AG09319 (cell line): Measurements from ENCODE around the gene S100A7.

ENCODE experiments used
- DNase-seq: peaks from one replicate; pipeline ENCODE4 v3.0.0-alpha.2; 2010; ENCODE audit warnings: low read depth; ENCODE audit errors: extremely low read depth
- CTCF ChIP-seq: IDR thresholded peaks from 2 replicates; pipeline ENCODE4 v1.5.1; 2011; ENCODE audit warnings: low read depth, mild to moderate bottlenecking, inconsistent platforms, low read length, moderate library complexity

S100A7 gene

GRCh38 chr1:153503766-153504165 lies 43.3 kb upstream of the S100A7 start:
- no peak for TF ChIP-seq CTCF
- DNase-seq = no peak

- no peak for DNase-seq
- TF ChIP-seq CTCF = no peak
Observed at GRCh38 chr1:153498746-153499145, 38.3 kb upstream of the S100A7 start.

- no peak for TF ChIP-seq CTCF
- no peak for DNase-seq
Observed at GRCh38 chr1:153495536-153495935, 35.1 kb upstream of the S100A7 start.

- DNase-seq = peak; percentile 14
Observed at GRCh38 chr1:153494976-153495535, 34.6 kb upstream of the S100A7 start.

GRCh38 chr1:153493343-153493960 lies 33.0 kb upstream of the S100A7 start:
- TF ChIP-seq CTCF = no peak
- no peak for DNase-seq

More at GRCh38 chr1:153494976-153495535, 34.6 kb upstream of the S100A7 start:
- TF ChIP-seq CTCF = peak; percentile 96

- TF ChIP-seq CTCF = no peak; the same call in 1 of the 2 replicates
- peak; percentile 76 for DNase-seq
Observed at GRCh38 chr1:153490272-153491051, 30.0 kb upstream of the S100A7 start.

GRCh38 chr1:153488731-153489130 lies 28.3 kb upstream of the S100A7 start:
- no peak for TF ChIP-seq CTCF
- peak; percentile 71 for DNase-seq
